Measurements from ENCODE around the gene MON1A. TPM values are rescaled to one million over a fixed set of nuclear protein-coding genes. Genes with fewer than 3 reads are reported as not detected.

The MON1A gene
- total RNA-seq, 1 experiment from 2014 or later, result 9.0 TPM

GRCh38 chr3:49906073-49906743, 23.4 kb downstream of the MON1A start:
- BruUV-seq (replicated peaks), result no TSS peak
- ATAC-seq, result peak; percentile 54
- Histone ChIP-seq H3K4me2 (ENCODE audit: low read length) (peak overlapping the region; percentile 97), H2AFZ (ENCODE audit: low read depth, low read length, poor library complexity, severe bottlenecking) (peak overlapping the region; percentile 64), H3K9ac (ENCODE audit: low read length) (peak overlapping the region; percentile 96), H4K20me1 (ENCODE audit: insufficient read depth) (no peaks in the 10 kb centered on the region), H3K79me2 (ENCODE audit: insufficient read depth, low read length) (peaks cover 38% of the 10 kb centered on the region), H3K4me1 (ENCODE audit: control insufficient read depth in 1 of 2, insufficient read depth in 2 of 2, low read length in 2 of 2) (peaks cover 40 to 52% of the 10 kb centered on the region in 2 experiments), H3K4me3 (replicated peaks in 1 of 2; ENCODE audit: low read depth in 1 of 2, low read length in 2 of 2) (peak overlapping the region; percentile 75 to 79), H3K27ac (ENCODE audit: low read depth, low read length) (peak overlapping the region; percentile 89), H3K27me3 (ENCODE audit: insufficient read depth, low read length) (no peaks in the 10 kb centered on the region), H3K9me3 (ENCODE audit: control insufficient read depth in 1 of 2, insufficient read depth in 1 of 2, low read depth in 1 of 2, low read length in 2 of 2) (no peaks in the 10 kb centered on the region), H3K36me3 (ENCODE audit: control insufficient read depth in 1 of 2, insufficient read depth in 2 of 2, low read length in 2 of 2) (0 out of 4 replicates have a peak, but pooled peaks cover 0 to 6% of the 10 kb centered on the region in 2 experiments), H3K9me2 (ENCODE audit: insufficient read depth) (no peaks in the 10 kb centered on the region)
- DNase-seq (ENCODE audit: low read depth, low spot score), result peak; percentile 55
- POLR2A ChIA-PET, result interaction anchor here (0.9 to 3.2 kb wide), 5 partner anchors 18 to 103 kb away, joined by 3 to 12 read pairs (median 3); partner anchors contain the start of genes INKA1, MON1A and RBM6
- CTCF ChIA-PET, result interaction anchor here (0.8 to 2.7 kb wide), 5 partner anchors 13 to 103 kb away, joined by 3 to 10 read pairs (median 5); partner anchors contain the start of gene INKA1
- RAD21 ChIA-PET (ENCODE audit: low non-redundant PET in 1 of 2, low total read pairs in 2 of 2, uncharacterized antibody in 2 of 2, unreplicated experiment in 2 of 2), result interaction anchor here (0.5 to 1.1 kb wide), 3 partner anchors 56 to 205 kb away, joined by 3 read pairs; partner anchors contain the start of gene INKA1 (in 1 of the 2)
- intact Hi-C loops (cut with micrococcal nuclease), result loop anchor here (1.0 kb wide), 3 partner anchors 65 to 203 kb away; no protein-coding TSS in a partner anchor
- TF ChIP-seq YY1 (IDR thresholded peaks at IDR 0.05; ENCODE audit: extremely low read depth, insufficient replicate concordance, low read depth, low read length) (peak; percentile 18), TCF7L2 (IDR thresholded peaks at IDR 0.05; ENCODE audit: borderline replicate concordance, extremely low read depth, insufficient read depth, insufficient read length) (no peak), SRF (IDR thresholded peaks at IDR 0.05; ENCODE audit: low read depth) (no peak), FOSL1 (IDR thresholded peaks at IDR 0.05; ENCODE audit: low read depth) (no peak), EZH2 (IDR thresholded peaks at IDR 0.05) (no peak), MAX (IDR thresholded peaks at IDR 0.05) (no peak), CEBPB (IDR thresholded peaks at IDR 0.05; ENCODE audit: low read depth) (no peak), EGR1 (IDR thresholded peaks at IDR 0.05; ENCODE audit: low read depth) (no peak), RAD21 (IDR thresholded peaks at IDR 0.05; ENCODE audit: low read depth) (no peak), EZH2phosphoT487 (IDR thresholded peaks at IDR 0.05; ENCODE audit: borderline replicate concordance) (no peak), POLR2A (IDR thresholded peaks at IDR 0.05; ENCODE audit: borderline replicate concordance, extremely low read depth, insufficient read depth, insufficient read length) (no peak), ZNF274 (IDR thresholded peaks at IDR 0.05; ENCODE audit: low read depth, low read length) (no peak), SIN3A (IDR thresholded peaks at IDR 0.05; ENCODE audit: low read depth) (no peak), ATF3 (IDR thresholded peaks at IDR 0.05) (no peak), ZFX (IDR thresholded peaks at IDR 0.05) (no peak)
- TF ChIP-seq, protein P1, sequence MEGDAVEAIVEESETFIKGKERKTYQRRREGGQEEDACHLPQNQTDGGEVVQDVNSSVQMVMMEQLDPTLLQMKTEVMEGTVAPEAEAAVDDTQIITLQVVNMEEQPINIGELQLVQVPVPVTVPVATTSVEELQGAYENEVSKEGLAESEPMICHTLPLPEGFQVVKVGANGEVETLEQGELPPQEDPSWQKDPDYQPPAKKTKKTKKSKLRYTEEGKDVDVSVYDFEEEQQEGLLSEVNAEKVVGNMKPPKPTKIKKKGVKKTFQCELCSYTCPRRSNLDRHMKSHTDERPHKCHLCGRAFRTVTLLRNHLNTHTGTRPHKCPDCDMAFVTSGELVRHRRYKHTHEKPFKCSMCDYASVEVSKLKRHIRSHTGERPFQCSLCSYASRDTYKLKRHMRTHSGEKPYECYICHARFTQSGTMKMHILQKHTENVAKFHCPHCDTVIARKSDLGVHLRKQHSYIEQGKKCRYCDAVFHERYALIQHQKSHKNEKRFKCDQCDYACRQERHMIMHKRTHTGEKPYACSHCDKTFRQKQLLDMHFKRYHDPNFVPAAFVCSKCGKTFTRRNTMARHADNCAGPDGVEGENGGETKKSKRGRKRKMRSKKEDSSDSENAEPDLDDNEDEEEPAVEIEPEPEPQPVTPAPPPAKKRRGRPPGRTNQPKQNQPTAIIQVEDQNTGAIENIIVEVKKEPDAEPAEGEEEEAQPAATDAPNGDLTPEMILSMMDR (IDR thresholded peaks at IDR 0.05 in 2 of 3, conservative IDR thresholded peaks at IDR 0.05 in 1 of 3; ENCODE audit: borderline replicate concordance in 1 of 3, insufficient read depth in 1 of 3, low read depth in 2 of 3, low read length in 2 of 3), result peak in 2 of 3 experiments; percentile 81 to 88; a peak in 4 of 6 replicates
- TF ChIP-seq, protein P2, sequence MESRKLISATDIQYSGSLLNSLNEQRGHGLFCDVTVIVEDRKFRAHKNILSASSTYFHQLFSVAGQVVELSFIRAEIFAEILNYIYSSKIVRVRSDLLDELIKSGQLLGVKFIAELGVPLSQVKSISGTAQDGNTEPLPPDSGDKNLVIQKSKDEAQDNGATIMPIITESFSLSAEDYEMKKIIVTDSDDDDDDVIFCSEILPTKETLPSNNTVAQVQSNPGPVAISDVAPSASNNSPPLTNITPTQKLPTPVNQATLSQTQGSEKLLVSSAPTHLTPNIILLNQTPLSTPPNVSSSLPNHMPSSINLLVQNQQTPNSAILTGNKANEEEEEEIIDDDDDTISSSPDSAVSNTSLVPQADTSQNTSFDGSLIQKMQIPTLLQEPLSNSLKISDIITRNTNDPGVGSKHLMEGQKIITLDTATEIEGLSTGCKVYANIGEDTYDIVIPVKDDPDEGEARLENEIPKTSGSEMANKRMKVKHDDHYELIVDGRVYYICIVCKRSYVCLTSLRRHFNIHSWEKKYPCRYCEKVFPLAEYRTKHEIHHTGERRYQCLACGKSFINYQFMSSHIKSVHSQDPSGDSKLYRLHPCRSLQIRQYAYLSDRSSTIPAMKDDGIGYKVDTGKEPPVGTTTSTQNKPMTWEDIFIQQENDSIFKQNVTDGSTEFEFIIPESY (IDR thresholded peaks at IDR 0.05; ENCODE audit: extremely low read depth, insufficient replicate concordance, low read length), result no peak
- TF ChIP-seq, protein P3, sequence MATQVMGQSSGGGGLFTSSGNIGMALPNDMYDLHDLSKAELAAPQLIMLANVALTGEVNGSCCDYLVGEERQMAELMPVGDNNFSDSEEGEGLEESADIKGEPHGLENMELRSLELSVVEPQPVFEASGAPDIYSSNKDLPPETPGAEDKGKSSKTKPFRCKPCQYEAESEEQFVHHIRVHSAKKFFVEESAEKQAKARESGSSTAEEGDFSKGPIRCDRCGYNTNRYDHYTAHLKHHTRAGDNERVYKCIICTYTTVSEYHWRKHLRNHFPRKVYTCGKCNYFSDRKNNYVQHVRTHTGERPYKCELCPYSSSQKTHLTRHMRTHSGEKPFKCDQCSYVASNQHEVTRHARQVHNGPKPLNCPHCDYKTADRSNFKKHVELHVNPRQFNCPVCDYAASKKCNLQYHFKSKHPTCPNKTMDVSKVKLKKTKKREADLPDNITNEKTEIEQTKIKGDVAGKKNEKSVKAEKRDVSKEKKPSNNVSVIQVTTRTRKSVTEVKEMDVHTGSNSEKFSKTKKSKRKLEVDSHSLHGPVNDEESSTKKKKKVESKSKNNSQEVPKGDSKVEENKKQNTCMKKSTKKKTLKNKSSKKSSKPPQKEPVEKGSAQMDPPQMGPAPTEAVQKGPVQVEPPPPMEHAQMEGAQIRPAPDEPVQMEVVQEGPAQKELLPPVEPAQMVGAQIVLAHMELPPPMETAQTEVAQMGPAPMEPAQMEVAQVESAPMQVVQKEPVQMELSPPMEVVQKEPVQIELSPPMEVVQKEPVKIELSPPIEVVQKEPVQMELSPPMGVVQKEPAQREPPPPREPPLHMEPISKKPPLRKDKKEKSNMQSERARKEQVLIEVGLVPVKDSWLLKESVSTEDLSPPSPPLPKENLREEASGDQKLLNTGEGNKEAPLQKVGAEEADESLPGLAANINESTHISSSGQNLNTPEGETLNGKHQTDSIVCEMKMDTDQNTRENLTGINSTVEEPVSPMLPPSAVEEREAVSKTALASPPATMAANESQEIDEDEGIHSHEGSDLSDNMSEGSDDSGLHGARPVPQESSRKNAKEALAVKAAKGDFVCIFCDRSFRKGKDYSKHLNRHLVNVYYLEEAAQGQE (IDR thresholded peaks at IDR 0.05; ENCODE audit: low read depth), result no peak
